ENCODE results near the gene PIPOX. TPM values are rescaled to one million over a fixed set of nuclear protein-coding genes. Genes with fewer than 3 reads are reported as not detected.

The PIPOX gene
- total and polyA plus RNA-seq, 2 of the 8 experiments (the other 6 are each of a cell fraction or from before 2014, with no cell fraction given): 57.2 to 99.6 TPM

GRCh38 chr17:29010586-29010985 is 32.4 kb upstream of the PIPOX start:
- Histone ChIP-seq H3K9me3 (ENCODE audit: insufficient read depth in 2 of 2, low read depth in 1 of 2, low read length in 1 of 2) (no peaks in the 10 kb centered on the region), H3K4me1 (replicated peaks in 1 of 4; ENCODE audit: control insufficient read depth in 3 of 4, insufficient read depth in 4 of 4, low read length in 3 of 4) (peaks cover 12 to 29% (median 20%) of the 10 kb centered on the region in 4 experiments), H3K18ac (ENCODE audit: extremely low read depth, low read length) (peak overlapping the region; percentile 63), H4K20me1 (replicated peaks in 1 of 2; ENCODE audit: control insufficient read depth in 1 of 2, insufficient read depth in 2 of 2, low read length in 2 of 2) (no peaks in the 10 kb centered on the region), H3K79me1 (ENCODE audit: low read depth, low read length) (no peaks in the 10 kb centered on the region), H2BK120ac (replicated peaks; ENCODE audit: low read depth, low read length) (peak overlapping the region; percentile 26), H3K56ac (replicated peaks; ENCODE audit: insufficient read length, low read depth, low read length) (no peak overlapping the region), H3K36me3 (ENCODE audit: control insufficient read depth in 2 of 4, insufficient read depth in 4 of 4, low read length in 3 of 4) (no peaks in the 10 kb centered on the region), H3K14ac (ENCODE audit: insufficient read length) (no peak overlapping the region), H3K4me2 (ENCODE audit: insufficient read depth in 1 of 2, low read depth in 2 of 2, low read length in 2 of 2) (peak overlapping the region; percentile 9 to 22; a peak in 1 of 4 replicates), H3K79me2 (ENCODE audit: control insufficient read depth in 1 of 2, insufficient read depth in 2 of 2, low read length in 2 of 2) (no peaks in the 10 kb centered on the region), H3K4ac (replicated peaks; ENCODE audit: insufficient read length, low read depth, low read length) (no peak overlapping the region), H2AFZ (ENCODE audit: low read length) (no peak overlapping the region), H3K23ac (ENCODE audit: insufficient read length) (no peak overlapping the region), H2BK5ac (ENCODE audit: low read depth, low read length) (peak overlapping the region; percentile 74; the same call in 1 of the 2 replicates), H3K27me3 (replicated peaks in 1 of 4; ENCODE audit: control insufficient read depth in 3 of 4, extremely low read depth in 1 of 4, insufficient read depth in 3 of 4, low read length in 3 of 4) (peaks cover 0 to 7% (median 5%) of the 10 kb centered on the region in 4 experiments; a peak in 5 of 7 replicates), H3K9ac (replicated peaks in 1 of 4; ENCODE audit: extremely low read depth in 1 of 4, low read depth in 3 of 4, low read length in 3 of 4) (no peak overlapping the region), H3K23me2 (ENCODE audit: low read depth, low read length) (peaks cover 2% of the 10 kb centered on the region; the same call in 1 of the 2 replicates), H3K27ac (ENCODE audit: low read depth, low read length) (no peak overlapping the region), H4K5ac (ENCODE audit: insufficient read length, low read depth, low read length) (no peak overlapping the region), H2AK5ac (ENCODE audit: low read depth, low read length) (no peak overlapping the region), H4K8ac (ENCODE audit: extremely low read depth, insufficient read depth, low read length) (no peak overlapping the region), H4K91ac (replicated peaks; ENCODE audit: insufficient read length, low read length) (peak overlapping the region; percentile 75), H2BK20ac (ENCODE audit: low read length) (peak overlapping the region; percentile 93), H2BK12ac (ENCODE audit: low read depth, low read length) (0 out of 2 replicates have a peak overlapping the region, but pooled peaks have one; percentile 3), H3K4me3 (ENCODE audit: extremely low read depth in 1 of 4, insufficient read depth in 2 of 4, low read depth in 3 of 4, low read length in 4 of 4) (peak overlapping the region in 2 of 4 experiments; percentile 2 to 8; a peak in 2 of 8 replicates), H2BK15ac (ENCODE audit: low read length) (peak overlapping the region; percentile 36)
- 52% methylated on average over 7 of the region's 7 CpGs; no CpG with 5 or more reads in 1 of the 2 experiments for WGBS, 2 experiments (ENCODE audit: extremely low coverage in 1 of 2, insufficient coverage in 1 of 2, insufficient read length in 1 of 2, insufficient replicate concordance in 2 of 2, low coverage in 1 of 2, low lambda C conversion rate in 2 of 2, missing lambda C conversion rate in 1 of 2)
- FAIRE-seq (peak; percentile 13), DNase-seq (ENCODE audit: low read depth in 1 of 2, low spot score in 2 of 2) (no peak)
- TF ChIP-seq TAF1 (IDR thresholded peaks at IDR 0.05; ENCODE audit: low read depth, low read length): no peak
- TF ChIP-seq E2F6 (IDR thresholded peaks at IDR 0.05): peak; percentile 50; the same call in 1 of the 2 replicates
- 0 out of 2 replicates have a peak, but pooled peaks have one; percentile 44 for TF ChIP-seq YY1 (IDR thresholded peaks at IDR 0.05; ENCODE audit: low read depth, low read length)
- no peak for TF ChIP-seq ZNF274 (IDR thresholded peaks at IDR 0.05; ENCODE audit: borderline replicate concordance, extremely low read depth, low read length)
- TF ChIP-seq MAX (IDR thresholded peaks at IDR 0.05): peak; percentile 64
- no peak for TF ChIP-seq GABPA (IDR thresholded peaks at IDR 0.05; ENCODE audit: borderline replicate concordance, insufficient read depth, low read length)
- no peak for TF ChIP-seq EP300 (IDR thresholded peaks at IDR 0.05; ENCODE audit: borderline replicate concordance in 1 of 2, low read depth in 2 of 2, low read length in 2 of 2)
- no peak for TF ChIP-seq TAF7 (optimal IDR thresholded peaks at IDR 0.05; ENCODE audit: borderline replicate concordance, low read depth, low read length)
- TF ChIP-seq CHD2 (IDR thresholded peaks at IDR 0.05; ENCODE audit: low read length): no peak
- ChIA-PET POLR2A (ENCODE audit: partially characterized antibody) (interaction anchor here (0.7 to 3.3 kb wide), 7 partner anchors 9 to 67 kb away, joined by 3 to 31 read pairs (median 4); no protein-coding TSS in a partner anchor), CTCF (ENCODE audit: partially characterized antibody) (interaction anchor here (0.9 to 17.9 kb wide), 13 partner anchors 9 to 258 kb away, joined by 3 to 239 read pairs (median 5); no protein-coding TSS in a partner anchor)
